Measurements from ENCODE around the gene ZNF205.

GRCh38 chr16:3158510-3159314 lies 46.3 kb downstream of the ZNF205 start:
- no peak for TF ChIP-seq POLR2AphosphoS5 (IDR thresholded peaks at IDR 0.05; ENCODE audit: low read depth, low read length)
- no peak for TF ChIP-seq SIN3A (IDR thresholded peaks at IDR 0.05; ENCODE audit: borderline replicate concordance, insufficient read depth, low read length)

Data from PFSK-1 (cell line).